CD4-positive, alpha-beta T cell treated with Interleukin-15 for 1 hour (primary cell): Measurements from ENCODE around the gene POMT2.
"Not testable (repeated sequence)": the region's sequence is repeated elsewhere in the genome, so short reads cannot be mapped to it uniquely, and the experiment has no call there.

Source experiments
- DNase-seq: peaks from one replicate; pipeline ENCODE4 v3.0.0-alpha.2; 2020

The POMT2 gene

GRCh38 chr14:77290705-77291104, 30.0 kb downstream of the POMT2 start:
- no peak for DNase-seq

- no peak for DNase-seq
These were observed 34.1 kb downstream of the POMT2 start for GRCh38 chr14:77286576-77286975.

- DNase-seq: no peak
These were observed 36.2 kb downstream of the POMT2 start for GRCh38 chr14:77284466-77284865.

GRCh38 chr14:77284066-77284465, 36.6 kb downstream of the POMT2 start:
- no peak for DNase-seq

- no peak for DNase-seq
These were observed 38.8 kb downstream of the POMT2 start for GRCh38 chr14:77281852-77282410.

GRCh38 chr14:77280921-77281320, 39.8 kb downstream of the POMT2 start:
- DNase-seq: not testable (repeated sequence)

- DNase-seq: no peak
These were observed 41.0 kb downstream of the POMT2 start for GRCh38 chr14:77279719-77280118.

- no peak for DNase-seq
These were observed 42.0 kb downstream of the POMT2 start for GRCh38 chr14:77278461-77279230.

- DNase-seq: no peak
These were observed 43.7 kb downstream of the POMT2 start for GRCh38 chr14:77276959-77277358.

- no peak for DNase-seq
These were observed 44.3 kb downstream of the POMT2 start for GRCh38 chr14:77276295-77276935.

GRCh38 chr14:77275601-77276017, 45.1 kb downstream of the POMT2 start:
- DNase-seq: no peak

GRCh38 chr14:77275041-77275580, 45.6 kb downstream of the POMT2 start:
- DNase-seq: no peak

GRCh38 chr14:77273796-77274195, 46.9 kb downstream of the POMT2 start:
- DNase-seq: no peak

GRCh38 chr14:77272261-77272660, 48.4 kb downstream of the POMT2 start:
- no peak for DNase-seq

- DNase-seq: no peak
These were observed 49.5 kb downstream of the POMT2 start, which contains the start of gene NGB for GRCh38 chr14:77271113-77271710. TSS of gene NGB (minus strand) at chr14:77271206. CDS start at chr14:77270937, 269 bp downstream.

- DNase-seq: no peak
These were observed 50.1 kb downstream of the POMT2 start for GRCh38 chr14:77270361-77271112.

GRCh38 chr14:77268989-77269600, 51.6 kb downstream of the POMT2 start:
- no peak for DNase-seq

- no peak for DNase-seq
These were observed 52.6 kb downstream of the POMT2 start for GRCh38 chr14:77267937-77268699.

GRCh38 chr14:77266336-77266735, 54.3 kb downstream of the POMT2 start:
- no peak for DNase-seq

GRCh38 chr14:77265561-77266335, 54.9 kb downstream of the POMT2 start:
- DNase-seq: no peak

GRCh38 chr14:77265187-77265515, 55.5 kb downstream of the POMT2 start:
- DNase-seq: no peak
